ENCODE data around the gene ACSL6.

ACSL6 gene

GRCh38 chr5:132013006-132013689 lies 1.7 kb upstream of the ACSL6 start:
- no peak for DNase-seq

GRCh38 chr5:132012371-132013005 lies 1.0 kb upstream of the ACSL6 start:
- DNase-seq, result no peak

- DNase-seq, result no peak
Measured at GRCh38 chr5:132010989-132011621, 353 bp downstream of the ACSL6 start.

- DNase-seq, result no peak
Measured at GRCh38 chr5:132010645-132010988, 841 bp downstream of the ACSL6 start.

- no peak for DNase-seq
Measured at GRCh38 chr5:132009706-132010405, 1.6 kb downstream of the ACSL6 start.

GRCh38 chr5:132008961-132009680 lies 2.3 kb downstream of the ACSL6 start:
- DNase-seq, result no peak

- DNase-seq, result no peak
Measured at GRCh38 chr5:132008163-132008473, 3.3 kb downstream of the ACSL6 start.

GRCh38 chr5:132007399-132008162 lies 3.9 kb downstream of the ACSL6 start:
- no peak for DNase-seq

- DNase-seq, result no peak
Measured at GRCh38 chr5:132006331-132007120, 4.9 kb downstream of the ACSL6 start.

GRCh38 chr5:132005591-132005990 lies 5.9 kb downstream of the ACSL6 start:
- DNase-seq, result no peak

GRCh38 chr5:132003982-132004381 lies 7.5 kb downstream of the ACSL6 start:
- DNase-seq, result no peak

- no peak for DNase-seq
Measured at GRCh38 chr5:132003170-132003744, 8.2 kb downstream of the ACSL6 start.

GRCh38 chr5:132002757-132003156 lies 8.7 kb downstream of the ACSL6 start:
- no peak for DNase-seq

GRCh38 chr5:132001647-132002561 lies 9.6 kb downstream of the ACSL6 start:
- no peak for DNase-seq

- no peak for DNase-seq
Measured at GRCh38 chr5:132000677-132001453, 10.6 kb downstream of the ACSL6 start.

GRCh38 chr5:132000241-132000490 lies 11.3 kb downstream of the ACSL6 start:
- DNase-seq, result no peak

- no peak for DNase-seq
Measured at GRCh38 chr5:131999441-132000240, 11.8 kb downstream of the ACSL6 start.

GRCh38 chr5:131999041-131999440 lies 12.4 kb downstream of the ACSL6 start:
- no peak for DNase-seq
